Fibroblast of lung (primary cell): ENCODE measurements around the gene TTYH2. TPM values are rescaled to one million over a fixed set of nuclear protein-coding genes. Genes with fewer than 3 reads are reported as not detected.

Experiments
- DNase-seq, 2 donors: peaks; one replicate each; pipeline versions ENCODE4 v3.0.0 to v3.0.0-alpha.2; 2010; ENCODE audit warnings: low read depth in 2 of 2
- H2AFZ ChIP-seq: 2 replicates; pipeline ENCODE4 v1.5.1; 2012; ENCODE audit warnings: low read length, control low read depth, inconsistent platforms
- H3K27ac ChIP-seq: 2 replicates; pipeline ENCODE4 v1.5.1; 2011; ENCODE audit warnings: low read length, control low read depth; ENCODE audit not compliant: insufficient read depth
- H3K27me3 ChIP-seq: 2 replicates; pipeline ENCODE4 v1.5.1; 2011; ENCODE audit warnings: mild to moderate bottlenecking, low read length; ENCODE audit not compliant: control insufficient read depth, insufficient read depth
- H3K36me3 ChIP-seq: 2 replicates; pipeline ENCODE4 v1.5.1; 2011; ENCODE audit warnings: low read length; ENCODE audit not compliant: control insufficient read depth, insufficient read depth
- H3K4me1 ChIP-seq: 2 replicates; pipeline ENCODE4 v1.5.1; 2011; ENCODE audit warnings: low read length; ENCODE audit not compliant: control insufficient read depth, insufficient read depth; ENCODE audit errors: extremely low read depth
- H3K4me2 ChIP-seq: 2 replicates; pipeline ENCODE4 v1.5.1; 2011; ENCODE audit warnings: low read length, control low read depth; ENCODE audit not compliant: insufficient read depth; ENCODE audit errors: extremely low read depth
- H3K4me3 ChIP-seq, 4 experiments: fragments of 200-600 bp in 1 of 4; sonication (generic) in 1 of 4; replicated peaks in 1 of 4; 2 replicates each; pipeline ENCODE4 v1.5.1; 2011 to 2016; ENCODE audit warnings: low read length in 4 of 4, low read depth in 3 of 4, mild to moderate bottlenecking in 3 of 4, control low read depth in 2 of 4, inconsistent platforms in 1 of 4, mixed read lengths in 1 of 4; ENCODE audit not compliant: insufficient read depth in 1 of 4; ENCODE audit errors: control extremely low read depth in 1 of 4
- H3K79me2 ChIP-seq: 2 replicates; pipeline ENCODE4 v1.5.1; 2012; ENCODE audit warnings: mild to moderate bottlenecking, low read length, inconsistent platforms; ENCODE audit not compliant: control insufficient read depth, insufficient read depth
- H3K9ac ChIP-seq: 2 replicates; pipeline ENCODE4 v1.5.1; 2011; ENCODE audit warnings: mild to moderate bottlenecking, low read length, control low read depth; ENCODE audit not compliant: insufficient read depth
- H3K9me3 ChIP-seq: 2 replicates; pipeline ENCODE4 v1.5.1; 2012; ENCODE audit warnings: low read depth, low read length; ENCODE audit not compliant: control insufficient read depth, insufficient read depth
- H4K20me1 ChIP-seq: 2 replicates; pipeline ENCODE4 v1.5.1; 2011; ENCODE audit warnings: low read length; ENCODE audit not compliant: control insufficient read depth, insufficient read depth; ENCODE audit errors: extremely low read depth
- CTCF ChIP-seq, 2 donors: IDR thresholded peaks in 1 of 2; conservative IDR thresholded peaks in 1 of 2; 1 replicate in 1 of 2; 2 replicates in 1 of 2; pipeline ENCODE4 v1.5.1; 2011 to 2012; ENCODE audit warnings: low read length in 2 of 2, control low read depth in 1 of 2, inconsistent platforms in 1 of 2, low read depth in 1 of 2, mild to moderate bottlenecking in 1 of 2
- EZH2 ChIP-seq: IDR thresholded peaks from 2 replicates; pipeline ENCODE4 v1.5.1; 2012; ENCODE audit warnings: low read length, control low read depth, mild to moderate bottlenecking; ENCODE audit errors: missing control alignments
- polyA plus RNA-seq, 2 donors: library from polyadenylated mRNA; depleted of rRNA in 1 of 2; stranded (reverse) in 1 of 2; unstranded in 1 of 2; fragments of >200 nt; gene quantifications; 2 replicates each; pipeline ENCODE4 v1.2.1, GENCODE V29; 2011 to 2012; ENCODE audit warnings: missing spikeins in 1 of 2
- total RNA-seq: library from RNA; depleted of rRNA; stranded (reverse); fragments of >200 nt; gene quantifications from 2 replicates; pipeline ENCODE4 v1.2.1, GENCODE V29; 2014

Gene TTYH2
- total and polyA plus RNA-seq, 2 donors (not counting 1 experiment from before 2014, with no cell fraction given), result 0.99 to 1.2 TPM

GRCh38 chr17:74179576-74179975, 33.8 kb upstream of the TTYH2 start:
- Histone ChIP-seq H3K79me2 (no peaks in the 10 kb centered on the region), H2AFZ (no peak overlapping the region), H3K4me3 (no peak overlapping the region), H3K9me3 (no peaks in the 10 kb centered on the region), H3K36me3 (no peaks in the 10 kb centered on the region), H3K4me2 (no peak overlapping the region), H3K4me1 (no peaks in the 10 kb centered on the region), H3K27me3 (no peaks in the 10 kb centered on the region), H3K9ac (no peak overlapping the region), H4K20me1 (no peaks in the 10 kb centered on the region), H3K27ac (no peak overlapping the region)
- TF ChIP-seq CTCF (conservative IDR thresholded peaks at IDR 0.05 in 1 of 2, IDR thresholded peaks at IDR 0.05 in 1 of 2; ENCODE audit: low read depth in 1 of 2, low read length in 2 of 2) (no peak), EZH2 (no peak)
- DNase-seq, result no peak

GRCh38 chr17:74180336-74180735, 33.0 kb upstream of the TTYH2 start:
- no peak for DNase-seq

GRCh38 chr17:74181341-74181740, 32.0 kb upstream of the TTYH2 start:
- H3K9me3 ChIP-seq, result no peaks in the 10 kb centered on the region
- H3K27ac ChIP-seq, result no peak overlapping the region
- H3K4me1 ChIP-seq, result no peaks in the 10 kb centered on the region
- no peak overlapping the region for H3K9ac ChIP-seq
- no peak overlapping the region for H3K4me2 ChIP-seq
- no peak overlapping the region for H2AFZ ChIP-seq
- no peaks in the 10 kb centered on the region for H4K20me1 ChIP-seq
- no peak for DNase-seq
- no peaks in the 10 kb centered on the region for H3K36me3 ChIP-seq
- TF ChIP-seq EZH2, result no peak
- no peak for TF ChIP-seq CTCF (conservative IDR thresholded peaks at IDR 0.05 in 1 of 2, IDR thresholded peaks at IDR 0.05 in 1 of 2; ENCODE audit: low read depth in 1 of 2, low read length in 2 of 2)
- no peaks in the 10 kb centered on the region for H3K27me3 ChIP-seq
- no peak overlapping the region for H3K4me3 ChIP-seq
- no peaks in the 10 kb centered on the region for H3K79me2 ChIP-seq

More at GRCh38 chr17:74180336-74180735, 33.0 kb upstream of the TTYH2 start:
- H4K20me1 ChIP-seq, result no peaks in the 10 kb centered on the region
- no peak overlapping the region for H3K4me2 ChIP-seq
- H3K27me3 ChIP-seq, result no peaks in the 10 kb centered on the region
- H3K9me3 ChIP-seq, result no peaks in the 10 kb centered on the region
- TF ChIP-seq CTCF (conservative IDR thresholded peaks at IDR 0.05 in 1 of 2, IDR thresholded peaks at IDR 0.05 in 1 of 2; ENCODE audit: low read depth in 1 of 2, low read length in 2 of 2) (no peak), EZH2 (no peak)
- no peaks in the 10 kb centered on the region for H3K36me3 ChIP-seq
- H3K27ac ChIP-seq, result no peak overlapping the region
- H3K9ac ChIP-seq, result no peak overlapping the region
- H2AFZ ChIP-seq, result no peak overlapping the region
- H3K4me3 ChIP-seq, result no peak overlapping the region
- no peaks in the 10 kb centered on the region for H3K4me1 ChIP-seq
- H3K79me2 ChIP-seq, result no peaks in the 10 kb centered on the region
